ENCODE results near the gene FBRSL1.
A peak's percentile ranks its signal among the peaks of the same experiment; 100 is the strongest.

Gene FBRSL1

GRCh38 chr12:132513458-132514135 lies 23.6 kb downstream of the FBRSL1 start:
- no peak for DNase-seq

DNA sequence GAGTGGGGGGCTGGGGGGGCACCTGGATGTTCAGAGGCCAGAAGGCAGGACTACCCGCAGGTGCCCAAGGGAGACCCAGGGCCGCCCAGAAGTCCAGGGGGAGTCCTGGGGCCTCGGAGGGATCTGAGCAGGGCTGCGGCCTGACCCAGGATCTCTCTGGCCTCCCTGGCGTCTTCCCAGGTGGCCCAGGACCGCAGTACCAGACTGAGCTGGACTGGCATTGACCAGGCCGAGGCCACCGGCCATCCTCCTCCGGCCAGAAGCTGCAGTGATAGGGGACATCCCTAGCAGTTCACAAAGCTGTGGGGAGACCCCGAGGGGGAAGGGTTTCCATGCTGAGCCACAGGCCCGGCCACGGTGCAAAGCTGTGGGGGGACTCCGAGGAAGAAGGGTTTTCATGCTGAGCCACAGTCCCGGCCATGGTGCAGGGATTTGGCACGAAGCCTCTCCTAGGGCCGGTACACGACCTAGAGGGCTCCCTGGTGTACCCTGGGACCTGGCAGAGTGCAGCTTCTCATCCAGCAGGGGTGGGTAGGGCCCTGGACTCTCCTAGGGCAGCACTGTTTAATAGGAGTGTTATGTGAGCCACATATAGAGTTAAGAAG lies 24.4 kb downstream of the FBRSL1 start:
- no peak for DNase-seq

GRCh38 chr12:132514838-132515237 lies 24.9 kb downstream of the FBRSL1 start:
- no peak for DNase-seq

GRCh38 chr12:132516095-132517012 lies 26.4 kb downstream of the FBRSL1 start:
- no peak for DNase-seq

DNA sequence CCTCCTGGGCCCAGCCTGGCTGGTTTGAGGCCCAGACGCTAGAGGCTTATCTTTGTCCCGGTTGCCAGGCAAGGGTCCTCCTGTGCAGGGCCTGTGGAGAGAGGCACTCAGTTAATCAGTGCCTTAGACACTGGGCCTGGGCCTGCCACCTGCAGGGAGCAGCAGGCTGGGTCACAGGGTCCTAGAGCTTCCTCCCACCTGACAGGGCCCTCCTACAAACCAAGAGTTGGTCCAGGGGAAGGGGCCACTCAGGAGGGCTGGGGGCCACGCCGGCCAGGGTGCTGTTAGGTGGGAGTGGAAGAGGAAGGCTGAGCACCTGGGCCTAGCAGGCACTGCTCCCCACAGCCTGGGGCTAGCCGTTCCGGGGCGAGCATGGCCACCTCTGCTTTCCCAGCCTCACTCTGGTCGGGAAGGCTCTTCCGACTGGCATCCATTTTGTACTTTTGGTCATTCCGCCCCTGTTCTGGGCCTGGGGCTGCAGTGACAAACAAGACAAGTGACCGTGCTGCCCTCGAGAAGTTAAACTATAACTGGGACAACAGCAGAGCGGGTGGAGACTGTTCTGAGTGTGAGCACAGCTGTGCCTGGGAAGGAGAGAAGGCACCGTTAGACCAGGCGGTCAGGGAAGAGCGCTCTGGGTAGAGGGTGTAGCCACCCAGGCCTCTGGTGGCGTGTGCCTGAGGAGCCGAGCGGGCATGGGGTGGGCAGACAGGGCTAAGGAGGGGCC lies 27.2 kb downstream of the FBRSL1 start:
- DNase-seq, result no peak

- no peak for DNase-seq
Observed at GRCh38 chr12:132517740-132518100, 27.8 kb downstream of the FBRSL1 start.

GRCh38 chr12:132518354-132518992 lies 28.5 kb downstream of the FBRSL1 start:
- DNase-seq, result no peak

DNA sequence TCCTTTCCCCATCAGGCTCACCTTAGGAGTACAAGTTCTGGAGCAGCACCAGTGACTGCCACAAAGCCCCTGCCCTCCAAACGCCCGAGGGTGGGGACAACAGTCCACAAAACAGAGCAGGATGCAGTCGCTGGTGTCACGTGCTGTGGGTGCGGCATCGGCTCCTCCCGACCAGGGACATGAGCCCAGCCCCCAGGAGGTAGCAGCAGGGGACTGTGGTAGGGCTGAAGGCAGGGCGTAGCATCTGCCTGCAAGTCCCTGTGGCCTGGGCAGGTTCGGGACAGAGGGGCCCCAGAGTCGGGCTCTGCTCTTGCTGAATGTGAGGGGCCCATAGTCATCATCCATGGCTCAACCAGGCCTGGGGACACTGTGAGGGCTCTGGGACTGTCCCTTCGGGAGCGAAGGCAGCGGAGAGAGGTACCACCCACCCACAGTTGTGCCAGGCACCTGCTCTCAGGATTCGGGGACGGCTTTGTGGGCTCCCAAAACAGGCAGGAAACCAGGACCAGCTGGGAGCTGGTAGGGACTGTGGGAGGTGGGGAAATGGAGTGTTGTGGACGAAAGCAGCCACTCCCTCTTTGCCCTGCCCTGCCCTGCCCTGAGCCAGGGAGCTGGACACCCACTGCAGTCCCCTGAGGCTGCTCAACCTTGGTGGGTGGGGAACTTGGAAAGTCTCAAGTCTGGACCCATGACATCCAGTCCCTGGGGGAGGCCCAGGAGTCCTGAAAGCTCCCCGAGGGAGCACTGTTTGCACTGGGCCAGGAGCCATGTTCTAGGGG lies 30.7 kb downstream of the FBRSL1 start:
- DNase-seq, result no peak

DNA sequence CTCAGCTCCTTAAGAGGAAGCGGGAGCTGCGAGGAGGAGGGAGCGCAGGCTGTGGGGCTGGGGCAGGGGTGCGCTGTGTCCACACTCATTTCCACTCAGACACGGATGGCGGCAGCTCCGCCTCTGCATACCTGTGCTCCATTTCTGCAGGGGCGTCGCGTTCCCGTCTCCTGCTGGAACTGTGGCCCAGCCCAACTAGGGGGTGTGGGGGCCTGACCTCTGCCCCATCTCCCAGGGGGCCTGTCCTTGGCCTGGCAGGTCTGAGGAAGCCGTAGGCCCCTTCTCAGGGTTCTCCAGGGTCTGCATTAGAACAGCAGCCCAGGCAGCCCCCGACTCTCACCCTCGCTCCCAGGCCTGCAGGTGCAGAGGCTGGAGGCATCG lies 31.2 kb downstream of the FBRSL1 start:
- DNase-seq, result no peak

DNA sequence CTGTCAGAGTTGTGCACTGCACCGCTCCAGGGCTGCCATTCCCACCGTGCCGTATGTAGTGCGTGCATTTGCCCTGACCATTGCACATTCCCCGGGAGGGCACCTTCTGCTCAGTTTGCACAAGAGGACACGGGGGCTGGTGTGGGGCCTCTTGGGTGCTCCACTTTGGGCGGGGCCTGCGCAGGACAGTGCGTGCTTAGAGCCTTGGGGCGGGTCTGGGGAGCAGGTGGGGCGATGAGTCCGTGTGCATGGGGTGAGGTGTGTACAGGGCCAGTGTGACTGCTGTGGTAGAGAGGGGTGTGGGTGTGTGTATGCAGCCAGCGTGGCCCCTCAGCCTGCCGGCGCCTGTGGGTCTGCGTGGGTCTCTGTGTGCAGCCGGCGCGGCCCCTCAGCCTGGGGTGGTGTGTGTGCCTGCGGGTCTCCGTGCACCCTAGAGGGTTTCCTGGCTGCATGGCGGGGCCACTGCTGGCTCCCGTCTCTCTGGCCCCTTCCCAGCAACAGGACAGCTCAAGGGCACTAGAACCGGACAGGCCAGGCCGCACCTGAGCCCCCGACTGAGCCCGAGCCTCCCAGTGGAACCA lies 31.9 kb downstream of the FBRSL1 start:
- DNase-seq, result no peak

DNA sequence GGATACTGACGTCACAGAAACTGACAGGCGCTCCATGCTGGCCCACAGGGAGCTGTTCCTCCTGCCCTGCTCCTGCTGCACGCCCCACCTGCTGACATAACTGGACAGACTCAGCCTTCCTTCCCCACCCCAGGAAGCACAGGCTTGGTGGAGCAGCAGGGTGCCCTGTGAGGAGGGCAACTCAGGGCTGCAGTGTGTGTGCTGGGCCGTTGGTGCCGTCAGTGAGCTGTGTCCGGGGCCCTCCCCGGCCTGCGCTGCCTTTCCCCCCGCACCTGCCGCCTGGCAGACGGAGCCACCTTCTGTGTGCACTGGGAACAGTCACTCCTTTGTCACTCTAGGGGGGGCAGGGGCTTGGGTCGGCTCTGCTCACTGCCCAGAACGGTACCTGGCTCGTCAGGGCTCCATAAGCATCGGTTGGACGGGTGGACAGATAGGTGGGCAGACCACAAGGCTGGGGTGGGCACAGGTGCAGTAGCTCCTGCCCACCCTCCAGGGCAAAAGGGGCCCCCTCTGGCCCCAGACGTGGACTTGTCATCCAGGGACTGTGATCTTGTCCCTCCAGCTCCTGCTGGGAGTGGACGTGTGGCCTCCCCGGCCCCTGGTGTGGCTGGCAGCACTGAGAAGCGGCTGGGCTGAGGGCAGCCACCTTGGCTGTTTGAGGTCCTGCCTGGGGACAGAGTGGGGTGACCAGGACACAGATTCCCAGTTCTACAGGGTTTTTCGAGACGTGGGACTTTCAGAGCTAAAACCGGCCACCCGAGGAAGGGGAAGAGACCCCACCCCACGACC lies 32.8 kb downstream of the FBRSL1 start:
- no peak for DNase-seq

GRCh38 chr12:132523576-132524331 lies 33.8 kb downstream of the FBRSL1 start:
- peak; percentile 79 to 84 for DNase-seq

DNA sequence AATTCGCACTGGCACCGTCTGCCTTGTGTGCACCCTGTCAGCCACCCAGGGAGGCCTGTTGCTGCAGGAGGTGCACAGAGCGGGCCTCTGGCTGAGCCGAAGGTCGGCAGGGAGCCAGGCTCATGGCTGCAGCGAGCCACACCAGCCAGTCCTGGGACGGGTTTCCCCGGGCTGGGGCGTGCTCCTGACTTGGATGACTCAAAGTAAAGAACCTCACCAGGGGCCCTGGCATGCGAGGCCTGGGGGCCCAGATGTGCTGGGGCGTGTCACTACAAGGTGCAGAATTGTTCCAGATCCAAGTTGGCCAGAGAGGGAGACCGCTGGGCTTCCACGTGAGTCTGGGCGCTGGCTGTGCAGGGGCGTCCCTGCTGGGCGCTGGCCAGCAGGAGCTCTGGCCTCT lies 34.5 kb downstream of the FBRSL1 start:
- DNase-seq, result no peak

DNA sequence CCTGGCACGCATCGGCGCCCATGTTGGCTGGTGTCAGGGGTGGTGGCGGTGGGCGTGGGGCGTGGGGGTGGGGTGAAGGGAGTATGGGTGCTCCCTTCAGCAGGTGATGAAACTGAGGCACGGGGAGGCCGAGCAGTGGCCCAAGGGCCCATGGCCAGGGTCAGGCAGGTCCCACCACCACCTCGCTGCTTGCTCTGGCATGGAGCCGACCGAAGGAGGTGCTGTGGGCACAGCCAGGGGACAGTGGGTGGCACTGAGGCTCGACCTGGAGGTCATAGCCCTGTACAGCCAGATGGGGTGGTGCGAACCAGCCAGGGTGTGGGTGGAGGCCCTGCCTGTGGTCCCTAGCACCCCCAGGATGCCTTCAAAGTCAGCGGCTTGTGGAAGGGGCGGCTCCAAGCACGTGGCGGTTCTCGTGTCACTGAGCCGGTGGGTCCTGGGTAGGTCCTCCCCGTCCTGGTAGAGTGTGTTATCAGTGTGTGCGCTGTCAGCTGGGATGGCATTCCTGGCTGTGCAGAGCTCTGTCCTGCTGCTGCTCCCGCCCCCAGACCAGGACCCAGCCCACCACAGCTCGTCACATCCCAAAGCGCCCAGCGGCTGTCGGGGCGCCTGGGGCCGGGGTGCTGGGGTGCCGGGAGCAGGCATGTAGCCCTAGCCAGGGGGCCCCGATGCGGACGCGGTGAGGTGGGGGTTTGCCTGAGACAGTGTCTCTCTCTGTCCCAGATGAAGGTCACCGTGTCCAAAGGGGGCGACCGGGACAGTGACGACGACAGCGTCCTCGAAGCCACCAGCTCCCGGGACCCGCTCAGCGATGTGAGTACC lies 35.3 kb downstream of the FBRSL1 start:
- DNase-seq, result no peak

- DNase-seq, result no peak
Observed at GRCh38 chr12:132525833-132526455, 36.0 kb downstream of the FBRSL1 start.

- no peak for DNase-seq
Observed at GRCh38 chr12:132527186-132527882, 37.4 kb downstream of the FBRSL1 start.

DNA sequence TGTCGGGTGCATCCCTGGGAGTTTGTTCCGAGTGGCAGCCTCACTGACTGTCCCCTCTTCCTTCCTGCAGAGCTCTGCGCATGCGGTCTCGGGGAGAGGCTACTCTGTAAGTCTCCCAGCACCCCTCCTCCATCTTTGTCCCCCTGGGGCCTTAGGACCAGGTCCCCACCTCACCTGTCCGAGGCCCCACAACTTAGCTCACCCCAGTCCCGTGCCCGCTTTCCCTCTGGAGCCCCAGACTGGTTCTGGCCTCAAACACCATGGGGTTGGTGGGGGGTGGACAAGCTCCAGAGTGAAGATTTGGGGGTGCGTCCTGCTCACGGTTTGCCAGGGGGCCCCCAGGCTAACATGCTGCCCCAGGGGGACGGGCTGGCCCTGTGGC lies 37.9 kb downstream of the FBRSL1 start:
- no peak for DNase-seq

DNA sequence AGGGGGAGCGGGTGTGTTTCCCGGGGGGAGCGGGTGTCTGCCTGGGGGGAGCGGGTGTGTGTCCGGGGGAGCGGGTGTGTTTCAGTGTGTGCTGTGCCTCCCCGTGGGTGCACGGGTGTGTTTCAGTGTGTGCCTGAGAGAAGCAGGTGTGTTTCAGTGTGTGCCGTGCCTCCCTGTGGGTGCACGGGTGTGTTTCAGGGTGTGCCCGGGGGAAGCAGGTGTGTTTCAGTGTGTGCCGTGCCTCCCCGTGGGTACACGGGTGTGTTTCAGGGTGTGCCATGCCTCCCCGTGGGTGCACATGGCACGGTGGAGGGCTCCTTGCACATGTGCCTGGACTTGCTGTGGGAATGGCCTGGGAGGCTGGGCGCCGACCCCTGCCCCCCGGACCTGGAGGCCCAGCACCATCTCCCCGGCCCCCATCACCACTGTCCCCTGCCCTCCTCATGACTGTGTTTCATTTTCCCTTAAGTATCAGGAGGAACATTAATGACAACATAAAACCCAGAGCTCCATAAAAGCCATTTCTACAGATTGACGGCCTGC lies 38.7 kb downstream of the FBRSL1 start:
- DNase-seq, result no peak
